H9 (cell line): ENCODE data around the gene SGCD. TPM values are rescaled to one million over a fixed set of nuclear protein-coding genes. Genes with fewer than 3 reads are reported as not detected.

Experiments
- DNase-seq: peaks from one replicate; pipeline ENCODE4 v3.0.0-alpha.2; 2017
- H2AFZ ChIP-seq: one replicate; pipeline ENCODE4 v1.6.1; 2013; ENCODE audit warnings: mild to moderate bottlenecking, low read length, control low read depth, moderate library complexity
- H2AK5ac ChIP-seq: 2 replicates; pipeline ENCODE4 v1.6.1; 2013; ENCODE audit warnings: low read length, control low read depth, mixed read lengths; ENCODE audit not compliant: insufficient read length
- H2BK120ac ChIP-seq: one replicate; pipeline ENCODE4 v1.6.1; 2013; ENCODE audit warnings: low read depth, mild to moderate bottlenecking, low read length, control low read depth, inconsistent platforms; ENCODE audit not compliant: poor library complexity, severe bottlenecking
- H2BK12ac ChIP-seq: 2 replicates; pipeline ENCODE4 v1.6.1; 2013; ENCODE audit warnings: low read length, control low read depth, mixed read lengths, low read depth; ENCODE audit not compliant: insufficient read length
- H2BK15ac ChIP-seq: 2 replicates; pipeline ENCODE4 v1.6.1; 2013; ENCODE audit warnings: low read depth, low read length, control low read depth
- H2BK20ac ChIP-seq: one replicate; pipeline ENCODE4 v1.6.1; 2013; ENCODE audit warnings: low read depth, mild to moderate bottlenecking, low read length, control low read depth, inconsistent platforms; ENCODE audit not compliant: poor library complexity, severe bottlenecking
- H2BK5ac ChIP-seq: 2 replicates; pipeline ENCODE4 v1.6.1; 2013; ENCODE audit warnings: low read length, control low read depth, mixed read lengths; ENCODE audit not compliant: insufficient read length
- H3K14ac ChIP-seq: 2 replicates; pipeline ENCODE4 v1.6.1; 2013; ENCODE audit warnings: low read length, control low read depth; ENCODE audit not compliant: insufficient read depth
- H3K18ac ChIP-seq: 2 replicates; pipeline ENCODE4 v1.6.1; 2013; ENCODE audit warnings: low read depth, mild to moderate bottlenecking, mixed read lengths, low read length, control low read depth; ENCODE audit not compliant: insufficient read length
- H3K23ac ChIP-seq: 2 replicates; pipeline ENCODE4 v1.6.1; 2013; ENCODE audit warnings: low read length, control low read depth, mixed read lengths, low read depth; ENCODE audit not compliant: insufficient read length
- H3K23me2 ChIP-seq: 2 replicates; pipeline ENCODE4 v1.6.1; 2013; ENCODE audit warnings: low read depth, mild to moderate bottlenecking, mixed read lengths, low read length, control low read depth; ENCODE audit not compliant: insufficient read length, poor library complexity, severe bottlenecking
- H3K27ac ChIP-seq: 2 replicates; pipeline ENCODE4 v1.5.1; 2013; ENCODE audit warnings: low read length, control low read depth, mixed read lengths, low read depth; ENCODE audit not compliant: insufficient read length
- H3K27me3 ChIP-seq: 2 replicates; pipeline ENCODE4 v1.6.1; 2013; ENCODE audit warnings: low read length, control low read depth, inconsistent platforms; ENCODE audit not compliant: insufficient read depth
- H3K4ac ChIP-seq: 2 replicates; pipeline ENCODE4 v1.6.1; 2013; ENCODE audit warnings: low read depth, mild to moderate bottlenecking, control low read depth, inconsistent platforms, low read length, moderate library complexity
- H3K4me1 ChIP-seq: 2 replicates; pipeline ENCODE4 v1.6.1; 2013; ENCODE audit warnings: low read length, control low read depth, inconsistent platforms; ENCODE audit not compliant: insufficient read depth
- H3K4me2 ChIP-seq: 2 replicates; pipeline ENCODE4 v1.6.1; 2013; ENCODE audit warnings: low read length, control low read depth, mixed read lengths; ENCODE audit not compliant: insufficient read length, insufficient read depth
- H3K56ac ChIP-seq: 2 replicates; pipeline ENCODE4 v1.6.1; 2013; ENCODE audit warnings: low read depth, mild to moderate bottlenecking, mixed read lengths, low read length, control low read depth; ENCODE audit not compliant: insufficient read length
- H3K79me1 ChIP-seq: 2 replicates; pipeline ENCODE4 v1.6.1; 2013; ENCODE audit warnings: low read depth, mild to moderate bottlenecking, moderate library complexity, low read length, control low read depth, inconsistent platforms; ENCODE audit not compliant: insufficient read depth, poor library complexity, severe bottlenecking
- H3K79me2 ChIP-seq: 2 replicates; pipeline ENCODE4 v1.6.1; 2013; ENCODE audit warnings: low read length, control low read depth, inconsistent platforms; ENCODE audit not compliant: insufficient read depth
- H3K9ac ChIP-seq: 2 replicates; pipeline ENCODE4 v1.6.1; 2013; ENCODE audit warnings: low read length, control low read depth, mixed read lengths; ENCODE audit not compliant: insufficient read length; ENCODE audit errors: extremely low read depth
- H3K9me3 ChIP-seq: one replicate; pipeline ENCODE4 v1.6.1; 2013; ENCODE audit warnings: low read depth, low read length, inconsistent platforms; ENCODE audit not compliant: control insufficient read depth
- H3T11ph ChIP-seq: one replicate; pipeline ENCODE4 v1.6.1; 2013; ENCODE audit warnings: mild to moderate bottlenecking, low read length, control low read depth, inconsistent platforms
- H4K20me1 ChIP-seq: one replicate; pipeline ENCODE4 v1.6.1; 2013; ENCODE audit not compliant: control insufficient read depth, insufficient read length, insufficient read depth
- H4K5ac ChIP-seq: 2 replicates; pipeline ENCODE4 v1.6.1; 2013; ENCODE audit warnings: low read depth, mild to moderate bottlenecking, mixed read lengths, low read length, control low read depth; ENCODE audit not compliant: insufficient read length
- H4K8ac ChIP-seq: replicated peaks from 2 replicates; pipeline ENCODE4 v1.6.1; 2013; ENCODE audit warnings: low read length, control low read depth, mixed read lengths, low read depth; ENCODE audit not compliant: insufficient read length
- H4K91ac ChIP-seq: 2 replicates; pipeline ENCODE4 v1.6.1; 2013; ENCODE audit warnings: low read depth, mild to moderate bottlenecking, moderate library complexity, mixed read lengths, low read length, control low read depth; ENCODE audit not compliant: insufficient read length
- H3K27ac Mint-ChIP-seq, 3 experiments: 2 replicates in 2 of 3; 3 replicates in 1 of 3; pipeline ENCODE4 v1.8.0; 2020 to 2021; ENCODE audit warnings: mixed read lengths in 3 of 3, mild to moderate bottlenecking in 1 of 3, moderate library complexity in 1 of 3
- H3K27me3 Mint-ChIP-seq: 2 replicates; pipeline ENCODE4 v1.8.0; 2021; ENCODE audit warnings: low read depth, mild to moderate bottlenecking, moderate library complexity, mixed read lengths
- H3K36me3 Mint-ChIP-seq, 3 experiments: 2 replicates in 2 of 3; 3 replicates in 1 of 3; pipeline ENCODE4 v1.8.0; 2020 to 2021; ENCODE audit warnings: low read depth in 3 of 3, mixed read lengths in 3 of 3; ENCODE audit not compliant: insufficient read depth in 1 of 3
- H3K4me1 Mint-ChIP-seq, 2 experiments: 2 replicates each; pipeline ENCODE4 v1.8.0; 2020; ENCODE audit warnings: mixed read lengths in 2 of 2
- H3K4me3 Mint-ChIP-seq, 2 experiments: 2 replicates in 1 of 2; 3 replicates in 1 of 2; pipeline ENCODE4 v1.8.0; 2020 to 2021; ENCODE audit warnings: mild to moderate bottlenecking in 2 of 2, mixed read lengths in 2 of 2, moderate library complexity in 1 of 2
- H3K9me3 Mint-ChIP-seq, 2 experiments: 2 replicates in 1 of 2; 3 replicates in 1 of 2; pipeline ENCODE4 v1.8.0; 2020; ENCODE audit warnings: mild to moderate bottlenecking in 2 of 2, mixed read lengths in 2 of 2, moderate library complexity in 1 of 2
- CTCF ChIP-seq: fragments of 200-600 bp; sonication (generic); conservative IDR thresholded peaks from 3 replicates; pipeline ENCODE4 v1.8.0; 2021; ENCODE audit warnings: antibody characterized with exemption, mild to moderate bottlenecking
- WGBS: extraction: QIAGEN DNeasy Blood & Tissue Kit; methylation state at CpG from one replicate; pipeline ENCODE4 v1.1.7; 2013; ENCODE audit warnings: missing lambda C conversion rate, low lambda C conversion rate, mixed read lengths; ENCODE audit not compliant: insufficient read length; ENCODE audit errors: extremely low coverage; 5-methylcytosine and 5-hydroxymethylcytosine counted together
- total RNA-seq: library from RNA; stranded (reverse); gene quantifications from 2 replicates; pipeline ENCODE4 v1.2.1, GENCODE V29; 2021

The SGCD gene
- total RNA-seq, 1 experiment from 2014 or later, result 0.11 TPM

DNA sequence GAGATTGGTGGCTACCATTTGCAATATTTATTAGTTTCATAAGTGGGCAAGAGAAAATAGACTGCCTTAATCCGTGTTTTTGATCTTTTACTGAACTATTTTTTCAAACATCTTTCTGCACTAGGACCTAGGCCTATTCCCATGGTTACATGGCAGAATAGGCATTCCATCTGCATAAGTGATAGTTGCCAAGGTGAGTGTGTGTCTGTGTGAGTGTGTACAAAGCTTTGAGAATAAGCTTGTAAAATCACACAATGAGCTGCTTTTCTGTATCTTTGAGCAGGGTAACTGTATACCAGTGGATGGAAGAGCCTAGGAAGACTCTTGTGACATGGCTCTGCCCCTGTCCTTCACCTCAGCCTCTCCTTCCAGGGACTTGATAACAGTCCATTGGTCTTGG lies 92.7 kb downstream of the SGCD start:
- H3K9ac ChIP-seq, result no peak overlapping the region
- H3K27ac Mint-ChIP-seq, result no peak overlapping the region; a peak in 1 of 7 replicates
- H3K4me3 Mint-ChIP-seq, result no peak overlapping the region
- H2BK5ac ChIP-seq, result no peak overlapping the region
- no peaks in the 10 kb centered on the region for H3K27me3 Mint-ChIP-seq
- H3K79me2 ChIP-seq, result no peaks in the 10 kb centered on the region
- H3K14ac ChIP-seq, result no peak overlapping the region
- H4K5ac ChIP-seq, result no peak overlapping the region
- peaks cover 9% of the 10 kb centered on the region for H3K4me1 ChIP-seq
- no peak overlapping the region for H3K23ac ChIP-seq
- WGBS, result no CpG with 5 or more reads among the region's 1 CpG
- no peak for DNase-seq
- H3K56ac ChIP-seq, result no peak overlapping the region
- H3T11ph ChIP-seq, result no peak overlapping the region
- no peak overlapping the region for H2AK5ac ChIP-seq
- H3K23me2 ChIP-seq, result no peaks in the 10 kb centered on the region
- no peak overlapping the region for H4K8ac ChIP-seq
- H2BK20ac ChIP-seq, result no peak overlapping the region
- H3K9me3 ChIP-seq, result no peaks in the 10 kb centered on the region
- H2BK12ac ChIP-seq, result no peak overlapping the region
- H2BK120ac ChIP-seq, result no peak overlapping the region
- H3K36me3 Mint-ChIP-seq, result no peaks in the 10 kb centered on the region
- no peak overlapping the region for H3K4ac ChIP-seq
- H2BK15ac ChIP-seq, result no peak overlapping the region
- no peaks in the 10 kb centered on the region for H3K9me3 Mint-ChIP-seq
- H3K27me3 ChIP-seq, result no peaks in the 10 kb centered on the region
- peaks cover 18 to 24% of the 10 kb centered on the region in 2 experiments for H3K4me1 Mint-ChIP-seq
- H3K18ac ChIP-seq, result no peak overlapping the region
- TF ChIP-seq CTCF, result no peak
- no peak overlapping the region for H3K4me2 ChIP-seq
- H2AFZ ChIP-seq, result no peak overlapping the region
- H3K27ac ChIP-seq, result no peak overlapping the region
- H4K20me1 ChIP-seq, result no peaks in the 10 kb centered on the region
- H3K79me1 ChIP-seq, result no peaks in the 10 kb centered on the region
- H4K91ac ChIP-seq, result no peak overlapping the region
